Activated gamma-delta T cell treated with Interleukin-2 at 50 U/mL for 16 hours (primary cell): Measurements from ENCODE around the gene PDE8A.

Source experiments
- DNase-seq: peaks from one replicate; pipeline ENCODE4 v3.0.0-alpha.2; 2020

PDE8A gene

DNA sequence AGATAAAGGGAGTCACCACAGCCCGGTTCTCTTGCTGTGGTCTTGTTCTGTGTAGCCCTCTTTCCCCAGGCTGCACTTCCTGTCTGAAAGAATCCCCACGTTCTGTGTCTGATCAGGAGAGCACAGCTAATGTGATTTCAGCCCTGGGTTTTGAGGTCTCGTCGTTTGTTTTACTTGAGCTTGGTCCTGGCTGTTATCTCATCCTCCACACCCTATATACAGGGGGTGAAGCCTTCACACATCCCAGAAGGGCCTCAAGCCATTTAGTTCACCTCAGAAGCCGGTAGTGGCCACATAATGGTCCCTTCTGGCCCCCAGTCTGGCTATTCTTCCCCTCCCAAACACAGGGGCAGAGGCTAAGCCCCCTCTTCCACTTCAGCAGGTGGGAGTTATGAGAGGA lies 115.6 kb downstream of the PDE8A start:
- DNase-seq = no peak

DNA sequence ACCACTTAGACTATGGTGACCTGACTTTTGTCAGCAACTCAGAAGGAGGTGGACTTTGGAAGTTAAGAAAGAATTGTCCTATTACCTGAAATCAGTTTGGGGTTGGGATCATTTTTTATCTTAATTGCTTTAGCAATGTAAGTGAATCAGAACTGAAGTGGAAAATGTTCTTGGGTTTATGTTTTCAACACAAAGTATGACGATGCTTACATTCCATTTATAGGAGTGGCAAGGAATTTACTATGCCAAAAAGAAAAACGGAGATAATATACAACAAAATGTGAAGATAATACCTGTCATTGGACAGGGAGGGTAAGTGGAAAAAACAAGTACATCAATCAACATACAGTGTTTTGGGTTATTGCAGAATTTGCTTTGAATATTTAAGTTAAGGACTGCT lies 116.1 kb downstream of the PDE8A start:
- no peak for DNase-seq

DNA sequence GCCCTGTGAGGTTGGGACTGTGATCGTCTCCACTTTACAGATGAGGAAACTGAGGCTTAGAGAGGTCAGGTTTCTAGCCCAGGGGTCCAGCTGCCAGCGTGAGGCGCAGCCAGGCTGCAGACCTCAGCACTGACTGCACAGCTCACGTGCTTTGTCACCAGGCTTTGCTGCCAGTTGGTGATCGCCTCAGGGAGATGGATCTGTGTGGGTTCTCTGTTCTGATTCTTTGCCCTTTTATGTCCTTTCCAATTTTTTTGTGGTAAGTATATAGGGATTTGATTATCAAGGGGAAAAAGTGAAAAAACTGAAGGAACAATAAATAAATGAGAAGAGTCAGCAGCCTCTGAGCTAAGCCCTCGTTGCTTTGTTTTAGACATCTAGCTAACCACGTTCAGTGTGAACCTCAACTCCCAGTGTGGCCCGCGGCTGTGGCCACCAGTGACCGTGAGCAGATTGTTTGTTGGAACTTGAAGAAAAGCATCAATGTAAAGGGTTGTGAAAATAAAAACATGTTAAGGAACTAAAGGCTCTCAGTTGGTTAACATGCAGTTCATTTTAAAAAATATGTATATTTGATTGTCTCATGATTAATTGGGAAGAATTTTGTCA lies 117.6 kb downstream of the PDE8A start:
- DNase-seq = no peak

DNA sequence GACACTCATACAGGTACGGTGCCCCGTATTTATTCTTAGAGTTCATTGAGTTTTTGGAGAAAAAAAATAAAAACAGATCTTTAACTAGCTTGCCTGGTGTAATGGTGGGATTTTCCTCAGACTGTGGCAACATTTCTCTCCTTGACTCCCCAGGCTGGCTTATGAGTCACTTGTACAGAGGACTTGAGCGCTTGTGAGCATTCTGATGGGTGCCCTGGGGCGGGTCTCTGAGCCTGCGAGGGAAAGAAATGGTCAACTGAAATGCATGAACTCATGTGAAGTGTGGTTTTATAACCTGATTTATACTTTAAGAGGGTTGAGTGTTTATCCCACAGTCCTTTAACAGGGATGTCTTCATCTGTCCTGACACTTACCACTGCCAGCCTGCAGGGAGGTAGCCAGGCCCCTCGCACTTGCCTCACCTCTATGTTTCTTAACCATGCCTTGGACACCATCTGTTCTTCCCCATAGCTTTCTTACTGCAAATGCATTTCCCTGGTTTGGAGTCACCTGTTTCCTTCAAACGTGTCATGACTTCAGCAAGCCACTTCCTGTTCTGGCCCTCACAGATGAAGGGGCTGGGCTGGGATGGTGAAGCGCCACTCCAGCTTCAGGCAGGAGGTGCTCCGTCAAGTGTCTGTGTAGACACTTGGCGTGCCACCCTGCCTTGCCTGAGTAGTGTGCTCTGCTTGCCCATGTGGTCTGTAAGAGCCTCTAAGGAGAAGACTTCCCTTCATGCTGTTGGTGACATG lies 118.7 kb downstream of the PDE8A start:
- DNase-seq = no peak

DNA sequence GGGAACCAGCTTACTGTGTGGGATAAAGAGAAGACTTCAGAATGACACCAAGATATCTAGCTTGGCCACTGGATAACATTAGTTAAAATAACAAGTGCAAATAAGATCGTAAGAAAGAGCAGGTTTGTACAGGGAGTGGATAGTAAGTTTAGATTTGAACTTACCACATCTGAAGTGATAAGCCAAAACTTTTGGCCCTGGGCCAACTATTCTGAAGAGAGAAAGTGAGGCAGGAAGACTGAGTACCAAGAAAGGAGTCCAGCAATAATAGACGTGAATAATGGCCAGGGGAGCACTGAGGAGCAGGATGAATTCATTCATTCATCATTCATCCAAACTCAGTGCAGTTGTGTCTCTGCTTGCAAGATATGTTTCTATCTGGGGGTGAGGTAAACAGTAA lies 122.9 kb downstream of the PDE8A start:
- no peak for DNase-seq

DNA sequence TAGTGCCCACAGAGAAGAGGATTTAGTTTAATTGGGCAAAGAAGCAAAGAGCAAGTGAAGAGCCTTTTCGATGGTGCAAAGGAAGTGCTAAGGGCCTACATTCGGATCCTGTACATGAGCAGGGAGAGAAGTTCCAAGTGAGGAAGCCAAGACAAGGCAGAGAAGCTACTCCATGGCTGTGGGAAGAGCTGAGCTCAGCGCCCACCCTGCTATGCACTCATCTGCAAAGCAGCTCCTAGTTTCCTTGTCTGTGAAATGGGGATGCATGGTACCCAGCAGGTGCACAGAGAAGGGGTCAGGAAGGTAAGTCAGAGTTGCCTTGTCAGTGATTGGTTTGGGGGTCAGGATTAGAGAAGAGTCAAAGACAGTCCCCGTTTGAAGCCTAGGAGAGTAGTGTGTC lies 126.5 kb downstream of the PDE8A start:
- no peak for DNase-seq

DNA sequence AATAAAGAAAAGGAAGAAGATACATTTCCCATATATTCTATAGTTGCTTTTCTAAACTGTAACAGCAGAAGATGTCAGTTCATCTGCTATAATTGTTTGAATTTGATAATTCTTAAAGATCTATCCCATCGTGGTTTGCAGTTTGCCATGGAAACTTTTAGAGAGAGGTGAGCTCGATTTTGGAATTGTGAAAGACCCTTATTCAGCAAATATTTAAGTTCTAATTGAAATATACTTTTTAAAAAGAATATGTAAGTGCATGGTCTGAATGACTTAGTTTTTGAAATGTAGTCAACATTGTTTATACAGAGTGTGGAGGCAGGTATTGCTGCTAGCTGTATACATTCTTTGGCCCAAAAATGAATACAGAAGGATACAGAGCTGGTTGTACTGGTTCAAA lies 127.7 kb downstream of the PDE8A start:
- no peak for DNase-seq

DNA sequence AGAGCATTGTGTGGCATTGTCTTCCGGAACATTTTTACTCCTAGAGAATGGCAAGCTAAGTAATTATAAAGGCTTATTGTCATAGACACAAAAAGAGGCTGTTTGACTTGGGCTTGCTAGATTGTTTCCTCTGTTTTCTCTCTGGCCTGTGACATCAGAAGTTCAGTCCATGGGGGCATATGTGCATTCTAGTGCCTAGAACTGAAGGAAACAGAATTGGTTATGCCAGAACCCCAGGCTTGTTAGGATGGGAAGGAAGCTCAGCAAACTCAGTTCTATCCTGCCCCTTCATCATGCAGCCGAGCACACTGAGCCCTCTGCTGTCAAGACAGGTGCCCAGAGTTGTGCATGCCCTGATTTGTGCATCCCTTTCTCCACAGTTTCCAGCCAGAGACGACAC lies 131.3 kb downstream of the PDE8A start:
- no peak for DNase-seq

DNA sequence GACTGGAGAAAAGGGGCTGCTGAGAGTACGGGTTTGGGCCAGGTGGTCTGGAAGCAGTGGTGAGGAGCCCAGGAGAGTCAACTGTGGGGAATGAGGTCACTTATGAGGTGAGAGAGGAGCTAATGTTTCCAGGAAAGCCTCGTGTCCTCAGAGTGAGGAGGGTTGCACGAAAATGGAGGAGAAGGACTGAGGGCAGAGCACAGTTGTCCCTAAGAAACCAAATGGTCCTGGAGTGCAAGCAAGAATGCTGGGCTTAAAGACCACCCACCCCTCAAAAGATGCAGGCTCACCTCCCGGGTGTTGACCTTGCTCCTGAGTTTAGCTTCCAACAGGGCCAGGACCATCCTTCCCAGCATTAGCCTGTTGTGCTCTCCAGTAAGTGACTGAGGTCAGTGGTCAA lies 133.2 kb downstream of the PDE8A start:
- DNase-seq = no peak

DNA sequence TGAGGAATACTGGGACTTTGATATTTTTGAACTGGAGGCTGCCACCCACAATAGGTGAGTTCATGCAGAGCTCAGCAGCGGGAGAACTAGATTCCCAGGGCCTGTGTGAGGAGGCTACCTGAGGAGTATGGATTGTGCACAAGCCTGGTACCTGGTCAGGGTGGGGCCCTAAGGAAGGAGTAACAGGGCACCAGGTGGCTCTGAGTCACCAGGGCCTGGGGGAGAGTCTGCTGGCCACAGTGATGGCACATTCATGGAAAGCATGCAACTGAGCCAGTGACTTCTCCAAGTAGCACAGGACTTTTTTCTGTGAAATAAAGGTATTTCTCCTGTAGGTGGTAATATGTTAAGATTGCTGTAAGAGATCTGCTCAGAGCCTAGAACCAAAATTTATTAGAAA lies 134.4 kb downstream of the PDE8A start:
- DNase-seq = no peak

DNA sequence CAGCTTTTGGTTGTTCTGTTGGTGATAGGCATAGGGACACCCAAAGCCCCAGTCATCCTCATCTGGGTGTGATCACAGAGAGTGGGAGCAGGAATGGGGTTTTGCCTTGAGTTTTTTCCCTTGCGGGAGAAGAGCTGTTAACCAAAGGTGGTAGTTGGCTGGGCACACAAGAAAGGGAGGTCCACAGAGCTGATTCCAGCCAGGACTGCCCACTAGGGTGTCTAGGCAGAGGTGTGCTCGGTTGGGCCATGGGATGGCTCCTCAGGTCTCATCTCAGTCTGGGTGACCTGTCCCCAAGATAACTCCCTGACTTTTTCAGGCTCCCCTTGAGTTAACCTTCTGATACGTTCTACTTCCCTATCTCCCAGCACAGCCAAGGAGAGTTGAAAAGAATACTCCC lies 134.8 kb downstream of the PDE8A start:
- no peak for DNase-seq

DNA sequence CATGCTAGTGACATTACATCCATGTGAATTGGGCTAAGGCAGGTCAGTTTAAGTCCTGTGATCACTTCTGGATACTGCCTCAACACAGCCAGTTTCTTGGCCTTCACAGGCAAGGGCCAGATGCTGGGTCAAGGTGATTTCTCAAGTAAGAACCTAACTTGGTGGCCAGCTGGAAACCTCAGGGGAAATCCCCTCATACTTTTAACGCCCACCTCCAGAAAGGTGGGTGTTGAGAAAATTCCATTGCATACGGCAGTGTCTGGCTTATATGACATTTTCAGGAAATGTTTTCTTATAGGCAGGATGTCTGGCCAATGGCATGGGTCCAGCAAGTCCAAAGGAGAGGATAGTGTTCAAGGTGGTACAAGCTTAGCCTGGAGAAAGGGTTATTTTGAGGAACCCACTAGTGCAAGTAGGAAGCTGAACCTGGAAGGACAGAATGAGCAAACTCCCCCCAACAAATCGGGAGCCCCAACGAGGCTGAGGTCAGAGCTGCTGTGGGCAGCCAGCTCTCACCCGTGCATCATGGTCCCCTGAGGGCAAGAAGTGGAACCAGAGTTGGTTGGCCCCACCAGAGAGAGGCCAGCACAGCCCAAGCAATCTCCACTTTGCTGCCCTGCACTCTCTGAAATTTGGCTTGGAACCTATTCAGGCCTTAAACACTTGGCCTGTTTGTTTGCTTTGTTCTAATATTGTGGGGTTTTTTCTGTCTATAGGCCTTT lies 135.4 kb downstream of the PDE8A start:
- DNase-seq = no peak

DNA sequence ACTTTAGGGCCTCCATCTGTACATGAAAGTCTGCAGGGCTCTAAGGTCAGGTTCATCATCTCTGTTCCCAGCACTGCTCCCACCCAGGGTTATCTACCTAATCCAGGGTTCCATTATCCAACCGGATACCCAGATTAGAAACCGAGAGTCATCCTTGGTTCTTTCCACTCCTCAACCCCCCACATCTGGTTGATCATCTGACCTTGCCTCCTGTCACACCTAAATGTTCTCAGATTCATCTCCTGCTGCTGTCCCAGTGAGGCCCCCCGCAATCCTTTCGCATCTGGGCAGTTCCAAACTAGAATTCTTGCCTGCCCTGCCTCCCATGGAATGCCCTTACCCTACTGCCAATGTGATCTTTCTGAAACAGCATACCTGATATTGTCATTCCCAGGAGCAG lies 136.5 kb downstream of the PDE8A start:
- DNase-seq = no peak

DNA sequence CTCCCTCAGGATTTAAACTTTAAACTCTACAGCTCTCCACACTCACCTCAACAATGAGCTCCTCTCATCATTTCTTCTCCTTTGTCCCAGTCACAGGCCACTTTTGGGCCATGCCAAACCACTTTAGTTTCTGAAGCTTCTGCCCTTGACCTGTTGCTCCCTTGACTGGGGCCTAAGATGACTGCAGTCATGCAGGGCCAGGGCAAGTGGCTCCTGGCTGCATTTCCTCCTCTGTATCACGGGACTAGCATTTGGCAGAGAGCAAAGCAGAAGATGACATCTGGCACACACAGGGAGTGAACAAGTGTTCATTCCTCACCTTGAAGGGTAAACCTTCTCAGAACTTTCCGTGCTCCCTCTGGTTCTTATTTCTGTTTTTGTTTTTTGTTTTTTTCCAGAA lies 136.9 kb downstream of the PDE8A start:
- no peak for DNase-seq

DNA sequence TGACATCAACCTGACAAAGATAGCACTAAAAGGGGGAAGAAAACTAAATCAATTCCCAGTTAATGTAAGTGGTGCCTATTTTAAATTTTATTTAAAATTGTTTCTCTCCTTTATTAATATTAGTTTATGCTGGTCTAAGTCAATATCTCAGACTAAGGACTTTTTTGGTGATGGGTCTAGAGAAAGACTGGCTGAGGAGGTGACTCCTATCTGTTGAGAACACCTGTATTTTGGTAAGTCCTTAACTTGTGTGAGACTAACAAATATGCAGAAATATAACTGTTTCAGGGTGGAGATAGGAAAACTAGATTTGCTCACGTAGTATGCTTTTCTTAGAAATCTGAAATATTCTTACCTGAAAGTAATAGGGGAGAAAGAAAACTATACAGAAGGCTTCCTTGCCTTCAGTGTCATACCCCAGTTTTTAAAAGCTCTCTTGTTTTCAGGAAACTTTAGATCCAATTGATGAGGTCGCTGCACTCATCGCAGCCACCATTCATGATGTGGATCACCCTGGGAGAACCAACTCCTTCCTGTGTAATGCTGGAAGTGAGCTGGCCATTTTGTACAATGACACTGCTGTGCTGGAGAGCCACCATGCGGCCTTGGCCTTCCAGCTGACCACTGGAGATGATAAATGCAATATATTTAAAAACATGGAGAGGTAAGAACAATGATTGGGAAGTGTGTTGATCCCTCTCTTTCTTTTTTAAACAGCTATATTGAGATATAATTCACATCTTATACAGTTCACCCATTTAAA lies 138.9 kb downstream of the PDE8A start:
- no peak for DNase-seq

DNA sequence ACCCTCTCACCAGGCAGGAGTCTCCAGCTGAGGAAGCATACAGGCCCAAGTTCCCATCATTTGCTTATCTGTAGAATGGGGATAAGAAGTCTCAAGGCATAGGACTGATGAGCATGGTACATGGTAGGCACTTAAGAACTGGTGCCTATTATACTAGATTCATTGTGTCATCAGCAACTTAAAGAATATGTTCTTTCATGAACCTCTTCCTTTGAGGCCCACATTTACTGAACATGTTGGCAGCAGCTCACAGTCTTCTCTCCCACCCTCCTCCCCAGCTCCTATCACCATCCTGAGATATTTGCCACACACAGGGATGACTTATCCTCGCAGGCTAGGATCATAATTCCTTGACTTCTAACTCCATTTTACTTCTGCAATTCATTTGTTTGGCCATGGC lies 142.5 kb downstream of the PDE8A start:
- no peak for DNase-seq

DNA sequence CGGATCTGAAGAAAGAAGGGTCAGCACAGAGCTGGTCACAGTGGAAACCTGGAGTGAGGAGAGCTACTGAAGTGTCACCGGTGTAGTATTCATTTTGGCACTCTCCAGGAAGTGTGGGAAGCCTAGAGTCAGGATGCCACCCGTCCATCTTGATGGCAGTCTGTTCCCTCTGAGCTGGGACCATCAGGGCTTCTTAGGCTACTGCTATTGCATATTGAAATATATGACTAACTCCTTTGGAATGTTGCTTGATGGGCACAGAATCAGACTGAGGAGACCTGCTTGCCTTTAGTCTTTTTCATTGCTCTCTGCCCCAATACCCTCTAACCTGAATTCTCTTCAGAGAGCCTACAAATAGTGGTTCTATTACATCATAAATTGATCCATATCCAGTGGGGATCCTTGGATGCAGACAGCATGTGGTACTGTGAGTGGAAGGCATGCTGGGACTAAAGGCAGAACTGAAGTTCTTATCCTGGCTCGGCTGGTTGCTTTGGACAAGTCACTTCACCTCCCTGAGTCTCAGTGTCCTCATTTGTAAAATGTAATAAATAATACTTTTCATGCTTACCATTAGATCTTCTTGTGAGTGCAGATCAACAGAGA lies 143.5 kb downstream of the PDE8A start:
- DNase-seq = no peak

DNA sequence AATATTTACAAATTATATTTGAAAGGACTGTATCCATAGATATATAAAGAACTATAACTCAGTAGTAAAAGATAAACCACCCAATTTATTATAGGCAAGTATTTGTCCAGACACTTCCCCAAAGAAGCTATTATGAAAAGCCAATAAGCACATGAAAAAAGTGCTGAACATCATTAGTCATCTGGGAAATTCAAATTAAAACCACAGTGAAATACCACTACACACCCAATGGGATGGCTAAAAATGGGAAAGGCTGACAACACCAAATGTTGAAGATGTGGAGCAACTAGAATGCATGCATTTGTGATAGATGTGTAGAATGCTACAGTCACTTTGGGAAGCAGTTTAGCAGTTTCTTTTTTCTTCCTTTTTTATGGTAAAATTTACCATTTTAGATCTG lies 147.0 kb downstream of the PDE8A start:
- no peak for DNase-seq

DNA sequence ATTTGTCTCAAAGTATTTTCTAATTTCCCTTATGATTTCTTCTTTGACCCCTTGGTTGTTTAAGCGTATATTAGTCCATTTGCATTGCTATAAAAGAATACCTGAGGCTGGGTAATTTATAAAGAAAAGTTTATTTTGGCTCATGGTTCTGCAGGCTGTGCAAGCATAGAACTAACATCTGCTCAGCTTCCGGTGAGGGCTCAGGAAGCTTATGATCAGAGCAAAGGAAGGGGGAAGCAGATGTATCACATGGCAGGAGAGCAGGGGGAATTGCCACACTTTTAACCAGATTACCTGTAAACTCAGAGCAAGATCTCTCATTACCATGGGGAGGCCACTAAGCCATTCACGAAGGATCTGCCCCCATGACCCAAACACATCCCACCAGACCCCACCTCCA lies 148.2 kb downstream of the PDE8A start:
- DNase-seq = no peak

DNA sequence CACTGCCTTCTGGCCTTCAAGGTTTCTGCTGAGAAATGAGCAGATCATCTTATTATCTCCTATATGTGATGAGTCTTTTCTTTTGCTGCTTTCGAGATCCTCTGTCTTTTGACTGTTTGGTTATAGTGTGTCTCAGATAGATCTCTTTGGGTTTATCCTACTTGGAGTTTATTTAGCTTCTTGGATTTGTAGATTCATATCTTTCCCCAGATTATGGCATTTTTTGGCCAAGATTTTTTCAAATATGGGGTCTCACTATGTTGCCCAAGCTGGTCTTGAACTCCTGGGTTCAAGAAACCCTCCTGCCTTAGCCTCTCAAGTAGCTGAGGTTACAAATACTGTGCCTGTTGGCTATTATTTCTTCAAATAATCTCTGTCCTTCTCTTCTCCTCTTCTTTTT lies 150.3 kb downstream of the PDE8A start:
- no peak for DNase-seq

DNA sequence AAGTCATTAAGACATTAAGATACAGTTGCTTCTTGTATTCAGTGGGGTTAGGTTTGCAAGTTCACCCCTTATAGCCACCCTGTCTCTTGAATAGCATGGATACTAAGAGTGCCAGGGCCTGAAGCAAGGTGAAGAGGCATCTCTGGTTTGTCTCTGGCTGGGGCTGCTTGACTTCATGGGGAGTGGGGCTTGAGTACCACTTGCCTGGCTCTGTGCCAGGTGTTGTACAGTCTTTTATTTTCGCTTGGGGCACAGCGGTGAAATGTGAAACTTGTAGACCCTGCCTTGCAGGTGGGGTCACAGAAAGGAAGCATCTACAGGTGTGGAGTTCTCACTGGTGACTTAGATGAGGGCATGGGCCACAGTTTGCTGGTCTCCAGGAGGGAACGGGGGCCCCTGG lies 152.1 kb downstream of the PDE8A start:
- DNase-seq = no peak

DNA sequence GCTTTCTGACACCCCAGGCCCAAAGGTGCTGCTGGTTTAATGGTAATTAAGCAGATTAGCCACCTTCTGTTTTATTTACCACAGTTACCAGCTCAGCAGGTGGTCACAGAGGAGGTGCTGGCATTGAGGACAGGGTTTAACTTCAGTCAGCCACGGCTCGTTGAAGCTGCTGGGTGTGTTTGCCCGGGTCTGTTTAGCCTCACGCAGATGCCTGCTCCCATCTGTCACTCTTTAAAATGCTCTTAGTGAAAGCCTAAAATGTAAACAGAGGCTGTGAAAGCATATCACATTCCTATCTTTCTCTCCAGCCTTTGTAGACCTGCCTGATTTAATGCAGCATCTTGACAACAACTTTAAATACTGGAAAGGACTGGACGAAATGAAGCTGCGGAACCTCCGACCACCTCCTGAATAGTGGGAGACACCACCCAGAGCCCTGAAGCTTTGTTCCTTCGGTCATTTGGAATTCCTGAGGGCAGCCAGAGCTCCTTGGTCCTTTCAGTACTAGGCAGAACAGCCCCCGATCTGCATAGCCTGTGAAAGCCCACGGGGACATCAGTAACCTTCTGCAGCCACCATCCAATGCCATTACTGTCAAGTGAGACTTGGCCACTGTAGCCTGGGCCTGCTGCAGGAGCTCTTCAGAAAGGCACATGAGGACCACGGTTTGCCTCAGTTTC lies 156.0 kb downstream of the PDE8A start:
- DNase-seq = no peak

DNA sequence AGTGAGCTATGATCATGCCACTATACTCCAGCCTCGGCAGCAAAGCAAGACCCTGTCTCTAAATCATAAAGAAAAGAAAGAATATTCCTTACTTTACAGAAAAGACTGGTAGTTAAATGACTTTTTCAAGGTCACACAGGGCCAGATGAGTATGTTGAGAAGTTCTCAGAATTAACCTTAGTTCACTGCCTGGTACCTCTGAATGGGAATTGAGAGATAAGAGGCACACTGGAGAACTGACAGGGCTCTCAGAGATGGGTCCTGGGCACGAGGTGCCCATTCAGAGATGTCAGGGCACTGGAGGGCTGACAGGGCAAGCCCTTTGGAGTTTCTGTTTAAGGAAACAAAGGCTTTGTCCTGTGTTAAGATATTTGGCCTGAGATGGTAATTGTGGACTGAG lies 157.7 kb downstream of the PDE8A start:
- DNase-seq = no peak
